Prostate gland (tissue), 2 donors: ENCODE data around the gene TNS1.

Experiments used
- POLR2A ChIP-seq: fragments of 450-650 bp; IDR thresholded peaks from one replicate; pipeline ENCODE4 v1.6.1; 2016; ENCODE audit warnings: antibody characterized with exemption, mild to moderate bottlenecking
- POLR2AphosphoS5 ChIP-seq: sonication (generic); formaldehyde crosslinking; IDR thresholded peaks from one replicate; pipeline ENCODE4 v1.6.1; 2017; ENCODE audit warnings: antibody characterized with exemption
- TF ChIP-seq, protein P1 (sequence below), 4 experiments: fragments of 200-600 bp in 2 of 4; fragments of 450-650 bp in 2 of 4; sonication (generic) in 2 of 4; IDR thresholded peaks; 1 replicate in 3 of 4; 2 replicates in 1 of 4; pipeline ENCODE4 v1.5.1; 2016 to 2019; ENCODE audit warnings: antibody characterized with exemption in 4 of 4, mild to moderate bottlenecking in 2 of 4, moderate library complexity in 2 of 4

DNA sequence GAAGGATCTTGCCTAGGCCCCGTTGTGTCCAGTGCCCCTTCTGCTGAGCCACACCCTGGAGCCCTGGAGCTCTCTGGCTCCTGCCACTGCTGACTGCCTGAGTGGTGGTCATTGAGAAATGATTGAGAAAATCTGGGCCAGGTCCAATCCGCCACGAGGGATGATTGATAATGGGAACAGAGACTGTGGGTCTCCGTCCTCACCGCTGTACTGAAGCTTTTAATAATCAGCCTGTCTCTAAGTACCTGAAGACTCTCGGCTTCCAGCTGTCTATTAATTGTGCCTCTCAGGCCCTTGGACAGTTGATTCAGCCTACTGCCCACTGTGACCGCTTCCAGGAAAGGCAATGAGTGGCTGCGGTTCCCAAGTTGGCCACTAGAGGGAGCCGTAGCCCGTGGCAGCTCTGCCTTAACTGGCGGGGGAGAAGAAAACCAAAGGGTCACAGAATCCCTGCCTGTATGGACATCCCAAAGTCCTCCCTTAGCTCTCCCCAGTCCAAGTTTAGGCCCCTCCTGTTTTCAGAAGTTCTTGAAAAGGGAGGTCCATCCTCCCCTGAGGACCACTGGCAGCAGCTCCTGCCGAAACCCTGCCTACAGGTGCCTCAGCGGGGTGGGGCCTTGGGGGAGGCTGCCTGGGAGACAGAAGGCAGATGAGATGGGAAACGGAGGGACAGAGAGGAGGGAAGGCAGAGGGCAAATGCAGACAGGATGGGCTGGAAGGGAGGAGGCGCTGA lies 213.6 kb downstream of the TNS1 start:
- TF ChIP-seq, protein P1, sequence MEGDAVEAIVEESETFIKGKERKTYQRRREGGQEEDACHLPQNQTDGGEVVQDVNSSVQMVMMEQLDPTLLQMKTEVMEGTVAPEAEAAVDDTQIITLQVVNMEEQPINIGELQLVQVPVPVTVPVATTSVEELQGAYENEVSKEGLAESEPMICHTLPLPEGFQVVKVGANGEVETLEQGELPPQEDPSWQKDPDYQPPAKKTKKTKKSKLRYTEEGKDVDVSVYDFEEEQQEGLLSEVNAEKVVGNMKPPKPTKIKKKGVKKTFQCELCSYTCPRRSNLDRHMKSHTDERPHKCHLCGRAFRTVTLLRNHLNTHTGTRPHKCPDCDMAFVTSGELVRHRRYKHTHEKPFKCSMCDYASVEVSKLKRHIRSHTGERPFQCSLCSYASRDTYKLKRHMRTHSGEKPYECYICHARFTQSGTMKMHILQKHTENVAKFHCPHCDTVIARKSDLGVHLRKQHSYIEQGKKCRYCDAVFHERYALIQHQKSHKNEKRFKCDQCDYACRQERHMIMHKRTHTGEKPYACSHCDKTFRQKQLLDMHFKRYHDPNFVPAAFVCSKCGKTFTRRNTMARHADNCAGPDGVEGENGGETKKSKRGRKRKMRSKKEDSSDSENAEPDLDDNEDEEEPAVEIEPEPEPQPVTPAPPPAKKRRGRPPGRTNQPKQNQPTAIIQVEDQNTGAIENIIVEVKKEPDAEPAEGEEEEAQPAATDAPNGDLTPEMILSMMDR (IDR thresholded peaks at IDR 0.05), result peak; percentile 97 to 99 (median 97)
- TF ChIP-seq POLR2A (no peak), POLR2AphosphoS5 (no peak)
